OCI-LY1 (cell line): ENCODE data around the gene STK32C.
"Not testable (repeated sequence)": the region's sequence is repeated elsewhere in the genome, so short reads cannot be mapped to it uniquely, and the experiment has no call there.

Experiments
- EZH2 ChIP-seq: fragments of 200-600 bp; sonication (generic), shearing (Covaris generic); IDR thresholded peaks from 2 replicates; pipeline ENCODE4 v1.8.0; 2017; ENCODE audit warnings: borderline replicate concordance, mixed run types, mild to moderate bottlenecking, antibody characterized with exemption, low read length, moderate library complexity, mixed read lengths
- TF ChIP-seq, protein P1 (sequence below): fragments of 200-600 bp; sonication (generic), shearing (Covaris generic); IDR thresholded peaks from 2 replicates; pipeline ENCODE4 v1.5.1; 2017; ENCODE audit warnings: mild to moderate bottlenecking, antibody characterized with exemption, low read length, moderate library complexity, mixed read lengths

DNA sequence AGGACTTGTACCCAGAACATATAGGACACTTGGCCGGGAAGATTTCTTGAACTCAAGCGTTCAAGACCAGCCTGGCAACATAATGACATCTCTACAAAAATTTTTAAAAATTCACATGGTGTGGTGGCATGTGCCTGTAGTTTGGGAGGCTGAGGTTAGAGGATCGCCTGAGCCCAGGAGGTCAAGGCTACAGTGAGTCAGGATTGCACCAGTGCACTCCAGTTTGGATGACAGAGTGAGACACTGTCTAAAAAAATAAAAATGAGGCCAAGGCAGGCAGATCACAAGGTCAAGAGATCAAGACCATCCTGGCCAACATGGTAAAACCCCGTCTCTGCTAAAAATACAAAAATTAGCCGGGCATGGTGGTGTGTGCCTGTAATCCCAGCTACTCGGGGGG lies 9.7 kb upstream of the STK32C start:
- not testable (repeated sequence) for TF ChIP-seq EZH2
- TF ChIP-seq, protein P1, sequence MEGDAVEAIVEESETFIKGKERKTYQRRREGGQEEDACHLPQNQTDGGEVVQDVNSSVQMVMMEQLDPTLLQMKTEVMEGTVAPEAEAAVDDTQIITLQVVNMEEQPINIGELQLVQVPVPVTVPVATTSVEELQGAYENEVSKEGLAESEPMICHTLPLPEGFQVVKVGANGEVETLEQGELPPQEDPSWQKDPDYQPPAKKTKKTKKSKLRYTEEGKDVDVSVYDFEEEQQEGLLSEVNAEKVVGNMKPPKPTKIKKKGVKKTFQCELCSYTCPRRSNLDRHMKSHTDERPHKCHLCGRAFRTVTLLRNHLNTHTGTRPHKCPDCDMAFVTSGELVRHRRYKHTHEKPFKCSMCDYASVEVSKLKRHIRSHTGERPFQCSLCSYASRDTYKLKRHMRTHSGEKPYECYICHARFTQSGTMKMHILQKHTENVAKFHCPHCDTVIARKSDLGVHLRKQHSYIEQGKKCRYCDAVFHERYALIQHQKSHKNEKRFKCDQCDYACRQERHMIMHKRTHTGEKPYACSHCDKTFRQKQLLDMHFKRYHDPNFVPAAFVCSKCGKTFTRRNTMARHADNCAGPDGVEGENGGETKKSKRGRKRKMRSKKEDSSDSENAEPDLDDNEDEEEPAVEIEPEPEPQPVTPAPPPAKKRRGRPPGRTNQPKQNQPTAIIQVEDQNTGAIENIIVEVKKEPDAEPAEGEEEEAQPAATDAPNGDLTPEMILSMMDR = not testable (repeated sequence)
